Measurements from ENCODE around the gene CGNL1.

Gene CGNL1

GRCh38 chr15:57532731-57533447 lies 156.6 kb downstream of the CGNL1 start:
- no peaks in the 10 kb centered on the region for H3K36me3 Mint-ChIP-seq
- no peak overlapping the region for H3K27ac Mint-ChIP-seq
- no peaks in the 10 kb centered on the region for H3K4me1 Mint-ChIP-seq (ENCODE audit: low read depth)
- no peaks in the 10 kb centered on the region for H3K9me3 Mint-ChIP-seq (ENCODE audit: low read depth)
- no peaks in the 10 kb centered on the region for H3K27me3 Mint-ChIP-seq
- H3K4me3 Mint-ChIP-seq = no peak overlapping the region

GRCh38 chr15:57533448-57533799 lies 157.1 kb downstream of the CGNL1 start:
- no peaks in the 10 kb centered on the region for H3K36me3 Mint-ChIP-seq
- no peak overlapping the region for H3K4me3 Mint-ChIP-seq
- no peaks in the 10 kb centered on the region for H3K4me1 Mint-ChIP-seq (ENCODE audit: low read depth)
- H3K27ac Mint-ChIP-seq = no peak overlapping the region
- no peaks in the 10 kb centered on the region for H3K9me3 Mint-ChIP-seq (ENCODE audit: low read depth)
- H3K27me3 Mint-ChIP-seq = no peaks in the 10 kb centered on the region

GRCh38 chr15:57534281-57534680 lies 158.0 kb downstream of the CGNL1 start:
- Mint-ChIP-seq H3K36me3 (no peaks in the 10 kb centered on the region), H3K9me3 (ENCODE audit: low read depth) (no peaks in the 10 kb centered on the region), H3K27ac (no peak overlapping the region)

GRCh38 chr15:57537072-57537471 lies 160.8 kb downstream of the CGNL1 start:
- Mint-ChIP-seq H3K4me1 (ENCODE audit: low read depth) (no peaks in the 10 kb centered on the region), H3K36me3 (no peaks in the 10 kb centered on the region), H3K27me3 (no peaks in the 10 kb centered on the region), H3K9me3 (ENCODE audit: low read depth) (no peaks in the 10 kb centered on the region), H3K4me3 (no peak overlapping the region), H3K27ac (no peak overlapping the region)

More at GRCh38 chr15:57534281-57534680, 158.0 kb downstream of the CGNL1 start:
- Mint-ChIP-seq H3K4me1 (ENCODE audit: low read depth) (no peaks in the 10 kb centered on the region), H3K27me3 (no peaks in the 10 kb centered on the region), H3K4me3 (no peak overlapping the region)

GRCh38 chr15:57537488-57538264 lies 161.4 kb downstream of the CGNL1 start:
- Mint-ChIP-seq H3K9me3 (ENCODE audit: low read depth) (no peaks in the 10 kb centered on the region), H3K36me3 (no peaks in the 10 kb centered on the region), H3K27ac (no peak overlapping the region), H3K4me1 (ENCODE audit: low read depth) (no peaks in the 10 kb centered on the region), H3K4me3 (no peak overlapping the region), H3K27me3 (no peaks in the 10 kb centered on the region)

- Mint-ChIP-seq H3K27me3 (no peaks in the 10 kb centered on the region), H3K36me3 (no peaks in the 10 kb centered on the region), H3K4me1 (ENCODE audit: low read depth) (no peaks in the 10 kb centered on the region), H3K27ac (no peak overlapping the region), H3K4me3 (no peak overlapping the region), H3K9me3 (ENCODE audit: low read depth) (no peaks in the 10 kb centered on the region)
Measured at GRCh38 chr15:57538265-57538529, 161.9 kb downstream of the CGNL1 start.

- no peak overlapping the region for H3K4me3 Mint-ChIP-seq
- H3K27me3 Mint-ChIP-seq = no peaks in the 10 kb centered on the region
- H3K36me3 Mint-ChIP-seq = no peaks in the 10 kb centered on the region
- H3K4me1 Mint-ChIP-seq (ENCODE audit: low read depth) = no peaks in the 10 kb centered on the region
- no peaks in the 10 kb centered on the region for H3K9me3 Mint-ChIP-seq (ENCODE audit: low read depth)
- no peak overlapping the region for H3K27ac Mint-ChIP-seq
Measured at GRCh38 chr15:57538821-57539220, 162.5 kb downstream of the CGNL1 start.

GRCh38 chr15:57540211-57540610 lies 163.9 kb downstream of the CGNL1 start:
- no peaks in the 10 kb centered on the region for H3K27me3 Mint-ChIP-seq
- H3K27ac Mint-ChIP-seq = no peak overlapping the region

GRCh38 chr15:57540736-57541135 lies 164.4 kb downstream of the CGNL1 start:
- no peak overlapping the region for H3K4me3 Mint-ChIP-seq
- H3K27ac Mint-ChIP-seq = no peak overlapping the region
- no peaks in the 10 kb centered on the region for H3K36me3 Mint-ChIP-seq
- H3K27me3 Mint-ChIP-seq = no peaks in the 10 kb centered on the region
- no peaks in the 10 kb centered on the region for H3K9me3 Mint-ChIP-seq (ENCODE audit: low read depth)
- H3K4me1 Mint-ChIP-seq (ENCODE audit: low read depth) = no peaks in the 10 kb centered on the region

More at GRCh38 chr15:57540211-57540610, 163.9 kb downstream of the CGNL1 start:
- no peaks in the 10 kb centered on the region for H3K36me3 Mint-ChIP-seq
- H3K9me3 Mint-ChIP-seq (ENCODE audit: low read depth) = no peaks in the 10 kb centered on the region
- no peaks in the 10 kb centered on the region for H3K4me1 Mint-ChIP-seq (ENCODE audit: low read depth)
- no peak overlapping the region for H3K4me3 Mint-ChIP-seq

GRCh38 chr15:57541271-57541670 lies 165.0 kb downstream of the CGNL1 start:
- no peaks in the 10 kb centered on the region for H3K27me3 Mint-ChIP-seq
- no peaks in the 10 kb centered on the region for H3K36me3 Mint-ChIP-seq
- H3K9me3 Mint-ChIP-seq (ENCODE audit: low read depth) = no peaks in the 10 kb centered on the region

GRCh38 chr15:57541805-57542504 lies 165.7 kb downstream of the CGNL1 start:
- Mint-ChIP-seq H3K4me3 (no peak overlapping the region), H3K27me3 (no peaks in the 10 kb centered on the region), H3K36me3 (no peaks in the 10 kb centered on the region), H3K4me1 (ENCODE audit: low read depth) (no peaks in the 10 kb centered on the region), H3K9me3 (ENCODE audit: low read depth) (no peaks in the 10 kb centered on the region), H3K27ac (no peak overlapping the region)

More at GRCh38 chr15:57541271-57541670, 165.0 kb downstream of the CGNL1 start:
- H3K27ac Mint-ChIP-seq = no peak overlapping the region
- H3K4me1 Mint-ChIP-seq (ENCODE audit: low read depth) = no peaks in the 10 kb centered on the region
- no peak overlapping the region for H3K4me3 Mint-ChIP-seq

GRCh38 chr15:57542505-57542817 lies 166.2 kb downstream of the CGNL1 start:
- H3K27me3 Mint-ChIP-seq = no peaks in the 10 kb centered on the region
- H3K36me3 Mint-ChIP-seq = no peaks in the 10 kb centered on the region
- no peak overlapping the region for H3K4me3 Mint-ChIP-seq
- no peak overlapping the region for H3K27ac Mint-ChIP-seq
- no peaks in the 10 kb centered on the region for H3K4me1 Mint-ChIP-seq (ENCODE audit: low read depth)
- H3K9me3 Mint-ChIP-seq (ENCODE audit: low read depth) = no peaks in the 10 kb centered on the region

GRCh38 chr15:57544848-57545480 lies 168.7 kb downstream of the CGNL1 start:
- Mint-ChIP-seq H3K27me3 (no peaks in the 10 kb centered on the region), H3K9me3 (ENCODE audit: low read depth) (no peaks in the 10 kb centered on the region), H3K36me3 (no peaks in the 10 kb centered on the region), H3K4me3 (no peak overlapping the region), H3K4me1 (ENCODE audit: low read depth) (no peaks in the 10 kb centered on the region), H3K27ac (no peak overlapping the region)

GRCh38 chr15:57545995-57546394 lies 169.7 kb downstream of the CGNL1 start:
- no peaks in the 10 kb centered on the region for H3K27me3 Mint-ChIP-seq
- no peaks in the 10 kb centered on the region for H3K9me3 Mint-ChIP-seq (ENCODE audit: low read depth)
- H3K4me1 Mint-ChIP-seq (ENCODE audit: low read depth) = no peaks in the 10 kb centered on the region
- no peak overlapping the region for H3K27ac Mint-ChIP-seq
- no peaks in the 10 kb centered on the region for H3K36me3 Mint-ChIP-seq
- no peak overlapping the region for H3K4me3 Mint-ChIP-seq

GRCh38 chr15:57547243-57547755 lies 171.0 kb downstream of the CGNL1 start:
- H3K36me3 Mint-ChIP-seq = no peaks in the 10 kb centered on the region
- H3K9me3 Mint-ChIP-seq (ENCODE audit: low read depth) = no peaks in the 10 kb centered on the region
- no peaks in the 10 kb centered on the region for H3K4me1 Mint-ChIP-seq (ENCODE audit: low read depth)
- no peaks in the 10 kb centered on the region for H3K27me3 Mint-ChIP-seq
- H3K27ac Mint-ChIP-seq = no peak overlapping the region
- no peak overlapping the region for H3K4me3 Mint-ChIP-seq
